GM08714 (cell line): ENCODE data around the gene CTAGE8.
"Not testable (repeated sequence)": the region's sequence is repeated elsewhere in the genome, so short reads cannot be mapped to it uniquely, and the experiment has no call there.

Experiments
- H3K4me3 ChIP-seq: fragments of 200-500 bp; sonication (Bioruptor generic); 2 replicates; pipeline ENCODE4 v1.5.1; 2014; ENCODE audit warnings: mild to moderate bottlenecking, low read length, inconsistent platforms

Gene CTAGE8

GRCh38 chr7:144269188-144269587 is at the start of gene CTAGE8:
CTAGE8 (minus strand) TSS chr7:144269288; CDS start chr7:144269250, 38 bp downstream.
- H3K4me3 ChIP-seq, result not testable (repeated sequence)

- not testable (repeated sequence) for H3K4me3 ChIP-seq
These were observed 48.4 kb upstream of the CTAGE8 start for GRCh38 chr7:144317537-144317936.

GRCh38 chr7:144311872-144312469 is 42.9 kb upstream of the CTAGE8 start, which contains the start of gene OR2A1:
OR2A1 (plus strand) TSS chr7:144312419; CDS start chr7:144318125, 5,706 bp downstream.
- not testable (repeated sequence) for H3K4me3 ChIP-seq

DNA sequence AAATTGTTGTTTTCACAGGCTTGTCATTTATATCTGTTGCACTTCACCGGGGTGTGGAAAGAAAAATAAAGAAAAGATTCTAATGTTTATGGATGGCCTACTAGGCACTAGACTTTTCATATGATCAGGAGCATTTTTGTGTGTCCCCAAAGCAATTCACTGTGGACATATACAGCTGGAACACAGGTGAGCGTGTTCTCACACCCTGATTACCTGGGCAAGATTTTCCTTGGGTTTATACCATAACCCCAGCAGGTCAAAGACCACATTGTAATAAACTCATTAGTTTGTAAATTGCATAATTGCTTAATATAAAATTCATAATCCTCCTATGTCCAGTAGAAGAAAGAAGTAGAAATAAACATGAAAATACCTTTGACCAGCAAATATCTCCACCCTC is 42.1 kb upstream of the CTAGE8 start:
- not testable (repeated sequence) for H3K4me3 ChIP-seq

GRCh38 chr7:144309702-144310101 is 40.6 kb upstream of the CTAGE8 start:
- H3K4me3 ChIP-seq, result not testable (repeated sequence)

- H3K4me3 ChIP-seq, result not testable (repeated sequence)
These were observed 36.1 kb upstream of the CTAGE8 start for GRCh38 chr7:144305156-144305555.

- H3K4me3 ChIP-seq, result not testable (repeated sequence)
These were observed 34.5 kb upstream of the CTAGE8 start for GRCh38 chr7:144303607-144304006.

DNA sequence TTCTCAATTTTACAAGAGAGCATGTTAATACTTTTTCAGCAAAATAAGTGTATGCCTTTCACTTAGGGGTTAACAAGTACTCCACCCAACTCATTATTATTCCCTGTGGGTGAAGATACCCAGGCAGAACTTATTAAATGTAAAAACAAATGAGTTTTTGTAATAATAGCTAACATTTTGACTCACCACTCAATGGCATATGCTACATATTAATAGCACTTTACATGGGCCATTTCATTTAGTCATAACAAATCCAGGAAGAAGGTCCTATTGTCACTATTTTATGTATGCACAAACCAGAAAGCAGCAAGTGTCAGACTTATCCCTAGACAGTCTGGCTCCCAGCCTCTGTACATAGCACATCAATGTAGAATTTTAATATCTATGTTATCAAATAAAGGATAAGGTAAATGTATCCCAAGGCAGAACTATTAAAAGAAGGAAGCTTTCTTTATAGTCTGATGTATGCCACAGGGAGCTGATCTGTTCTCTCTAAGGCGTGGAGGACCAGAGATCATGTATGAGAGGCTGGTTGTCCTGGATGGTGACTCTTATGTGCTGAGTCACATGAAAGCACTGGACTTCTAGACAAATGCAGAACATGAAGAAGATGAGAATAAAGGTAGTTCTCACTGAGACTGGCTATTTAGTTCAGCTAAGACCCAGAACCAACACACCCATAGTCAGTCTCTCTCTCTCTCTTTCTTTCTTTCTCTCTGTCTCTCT is 33.7 kb upstream of the CTAGE8 start:
- not testable (repeated sequence) for H3K4me3 ChIP-seq

GRCh38 chr7:144293794-144294499 is 24.9 kb upstream of the CTAGE8 start:
- H3K4me3 ChIP-seq, result not testable (repeated sequence)

GRCh38 chr7:144292384-144293161 is 23.5 kb upstream of the CTAGE8 start:
- H3K4me3 ChIP-seq, result not testable (repeated sequence)

DNA sequence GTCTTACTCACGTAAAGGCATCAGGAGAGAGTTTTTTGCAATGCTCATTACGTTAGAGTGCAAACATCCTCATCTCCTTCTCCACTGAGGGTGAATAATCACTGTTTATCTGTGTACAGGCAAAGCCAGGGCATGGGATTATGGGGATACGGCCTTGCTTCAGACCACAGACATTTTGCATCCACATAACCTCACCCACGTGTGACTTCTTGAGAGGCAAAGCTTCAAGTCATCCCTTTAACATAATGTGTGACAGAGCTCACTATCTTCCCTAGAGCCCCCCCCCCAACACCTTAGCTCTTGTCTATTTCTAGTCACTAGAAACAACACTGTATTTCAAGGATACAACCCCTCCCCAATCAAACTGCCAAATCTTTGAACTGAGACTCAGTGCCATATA is 22.5 kb upstream of the CTAGE8 start:
- not testable (repeated sequence) for H3K4me3 ChIP-seq

DNA sequence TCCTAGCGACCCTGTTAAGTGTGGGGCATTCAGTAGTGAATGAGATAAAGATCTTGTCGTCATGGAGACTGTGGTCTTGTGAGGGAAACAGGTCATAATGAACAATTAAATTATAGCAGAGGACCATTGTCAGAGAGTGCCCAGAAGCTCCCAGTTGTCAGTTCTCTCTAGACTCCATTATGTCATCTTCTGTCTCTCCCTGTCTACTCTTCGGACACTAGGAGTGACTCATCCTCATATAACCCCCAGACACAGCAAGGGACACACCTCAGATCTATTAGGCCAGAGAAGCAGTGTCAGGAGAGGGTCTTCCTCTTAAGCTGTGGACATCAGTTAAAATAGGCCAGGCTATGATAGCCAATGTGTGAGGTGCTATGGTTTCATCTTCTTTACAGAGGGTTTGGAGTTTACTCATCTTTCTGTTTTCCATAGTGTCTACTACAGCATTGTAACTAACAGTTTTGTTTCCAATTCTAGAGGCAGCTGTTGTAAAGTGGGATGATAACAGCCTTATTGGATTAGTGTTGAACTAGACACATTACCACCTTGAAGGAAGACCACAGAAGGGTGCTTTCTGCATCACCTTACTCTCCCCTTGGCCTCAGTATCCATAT is 18.2 kb upstream of the CTAGE8 start:
- not testable (repeated sequence) for H3K4me3 ChIP-seq

GRCh38 chr7:144283716-144284115 is 14.6 kb upstream of the CTAGE8 start:
- not testable (repeated sequence) for H3K4me3 ChIP-seq

GRCh38 chr7:144282490-144282889 is 13.4 kb upstream of the CTAGE8 start:
- H3K4me3 ChIP-seq, result not testable (repeated sequence)

DNA sequence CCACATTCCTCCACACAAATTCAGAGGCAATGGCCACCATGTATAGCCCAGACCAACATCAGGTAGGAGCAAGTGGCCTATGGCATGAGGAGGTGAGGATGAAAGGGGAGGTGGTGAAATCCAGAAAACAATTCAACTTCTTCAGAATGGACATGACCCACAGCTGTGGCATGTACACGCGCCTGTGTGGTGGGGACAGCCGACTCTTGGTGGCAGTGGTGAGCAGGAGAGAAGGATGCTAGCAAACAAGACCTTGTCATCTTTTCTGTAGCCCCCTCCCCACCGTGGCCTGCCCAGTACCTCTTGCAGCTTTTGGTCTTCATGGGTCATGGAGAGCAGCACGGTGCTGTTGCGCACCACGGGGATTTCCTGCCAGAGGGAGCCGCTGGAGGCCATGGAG is 12.9 kb upstream of the CTAGE8 start:
- not testable (repeated sequence) for H3K4me3 ChIP-seq

GRCh38 chr7:144280010-144280409 is 10.9 kb upstream of the CTAGE8 start:
- not testable (repeated sequence) for H3K4me3 ChIP-seq

DNA sequence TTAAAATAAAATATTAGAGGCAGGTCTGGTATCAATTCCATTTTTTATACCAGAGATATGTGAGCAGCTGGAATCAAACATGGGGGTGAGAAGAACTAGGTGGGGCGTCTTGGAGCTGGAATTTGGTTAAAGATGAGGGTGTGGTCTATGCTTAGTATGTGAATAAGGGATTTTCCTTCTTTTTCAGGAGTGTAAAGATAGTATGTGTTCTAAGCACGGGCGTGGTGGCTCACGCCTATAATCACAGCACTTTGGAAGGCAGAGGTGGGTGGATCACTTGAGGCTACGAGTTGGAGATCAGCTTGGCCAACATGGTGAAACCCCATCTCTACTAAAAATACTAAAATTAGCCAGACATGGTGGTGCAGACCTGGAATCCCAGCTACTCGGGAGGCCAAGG is 6.2 kb upstream of the CTAGE8 start:
- not testable (repeated sequence) for H3K4me3 ChIP-seq

DNA sequence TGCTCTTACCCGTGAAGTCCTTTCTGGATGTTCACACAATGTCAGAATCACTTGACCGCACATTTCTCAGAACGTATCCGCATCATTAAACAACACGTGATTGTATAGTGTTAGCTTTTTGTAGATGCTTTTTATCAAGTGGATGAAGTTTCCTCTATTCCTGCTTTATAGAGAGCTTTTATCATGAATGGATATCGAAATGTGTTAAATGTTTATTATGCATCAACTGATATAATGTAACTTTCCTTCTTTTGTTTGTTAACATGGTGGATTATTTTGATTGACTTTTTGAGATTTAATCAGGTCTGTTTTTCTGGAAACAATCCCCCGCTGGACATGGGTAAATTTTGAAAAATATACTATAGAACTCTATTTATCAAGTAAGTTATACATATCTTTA is 4.4 kb downstream of the CTAGE8 start, which contains the start of gene OR2A7:
OR2A7 (minus strand) TSS at position 101 of the 400 bp plus-strand sequence. CDS start 5,164 bp downstream, outside the sequence.
- H3K4me3 ChIP-seq, result not testable (repeated sequence)

GRCh38 chr7:144262128-144262527 is 7.0 kb downstream of the CTAGE8 start:
- H3K4me3 ChIP-seq, result not testable (repeated sequence)

GRCh38 chr7:144259067-144259466 is 10.0 kb downstream of the CTAGE8 start:
- H3K4me3 ChIP-seq, result not testable (repeated sequence)
